PFSK-1 (cell line): ENCODE measurements around the gene PSMD4.

Experiments
- FOXP2 ChIP-seq: optimal IDR thresholded peaks from 2 replicates; pipeline ENCODE3; 2011; ENCODE audit warnings: borderline replicate concordance, control low read depth, inconsistent platforms; ENCODE audit not compliant: insufficient read depth; ENCODE audit errors: extremely low read length, extremely low read depth
- POLR2AphosphoS5 ChIP-seq: IDR thresholded peaks from 2 replicates; pipeline ENCODE4 v1.6.1; 2012; ENCODE audit warnings: low read depth, mild to moderate bottlenecking, control low read depth, low read length, moderate library complexity
- REST ChIP-seq, 2 experiments: IDR thresholded peaks; 2 replicates each; pipeline versions ENCODE4 v1.6.1 to v1.8.0; 2011 to 2012; ENCODE audit warnings: low read depth in 2 of 2, low read length in 2 of 2, control low read depth in 1 of 2, inconsistent platforms in 1 of 2, mild to moderate bottlenecking in 1 of 2, moderate library complexity in 1 of 2; ENCODE audit not compliant: insufficient read depth in 1 of 2
- SIN3A ChIP-seq: IDR thresholded peaks from 2 replicates; pipeline ENCODE4 v1.6.1; 2012; ENCODE audit warnings: mild to moderate bottlenecking, low read length, moderate library complexity, borderline replicate concordance; ENCODE audit not compliant: insufficient read depth
- TAF1 ChIP-seq: IDR thresholded peaks from 2 replicates; pipeline ENCODE4 v1.6.1; 2012; ENCODE audit warnings: low read length, control low read depth, borderline replicate concordance; ENCODE audit not compliant: insufficient read depth

GRCh38 chr1:151288502-151288901 lies 34.0 kb downstream of the PSMD4 start:
- no peak for TF ChIP-seq POLR2AphosphoS5
- TF ChIP-seq TAF1, result no peak
- TF ChIP-seq REST (IDR thresholded peaks at IDR 0.05; ENCODE audit: insufficient read depth in 1 of 2, low read depth in 2 of 2, low read length in 2 of 2), result no peak
- no peak for TF ChIP-seq SIN3A
- no peak for TF ChIP-seq FOXP2
